ENCODE results near the gene SNX19.
"Not testable (repeated sequence)": the region's sequence is repeated elsewhere in the genome, so short reads cannot be mapped to it uniquely, and the experiment has no call there.

SNX19 gene

DNA sequence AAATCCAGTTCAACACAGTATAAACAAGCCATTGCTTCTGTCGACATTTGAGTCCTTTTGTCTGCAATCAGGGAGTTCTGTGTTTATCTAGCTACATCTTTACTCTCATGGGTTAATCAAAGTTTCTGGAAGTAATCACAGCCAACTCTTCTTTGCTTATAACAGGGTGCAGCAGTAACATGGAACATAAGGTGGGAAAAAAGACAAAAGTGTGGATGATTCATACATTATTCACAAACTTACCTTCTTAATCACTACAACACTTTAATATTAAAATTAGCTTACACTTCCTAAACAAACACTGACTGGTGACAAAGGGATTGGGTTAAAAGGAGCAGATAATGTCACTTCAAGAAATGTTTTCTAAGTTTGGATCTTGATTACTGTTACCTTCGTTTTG is 44.7 kb downstream of the SNX19 start:
- DNase-seq, result no peak

- no peak for DNase-seq
These were observed 47.4 kb downstream of the SNX19 start for GRCh38 chr11:130868721-130869390.

GRCh38 chr11:130868086-130868710 is 48.1 kb downstream of the SNX19 start:
- no peak for DNase-seq

DNA sequence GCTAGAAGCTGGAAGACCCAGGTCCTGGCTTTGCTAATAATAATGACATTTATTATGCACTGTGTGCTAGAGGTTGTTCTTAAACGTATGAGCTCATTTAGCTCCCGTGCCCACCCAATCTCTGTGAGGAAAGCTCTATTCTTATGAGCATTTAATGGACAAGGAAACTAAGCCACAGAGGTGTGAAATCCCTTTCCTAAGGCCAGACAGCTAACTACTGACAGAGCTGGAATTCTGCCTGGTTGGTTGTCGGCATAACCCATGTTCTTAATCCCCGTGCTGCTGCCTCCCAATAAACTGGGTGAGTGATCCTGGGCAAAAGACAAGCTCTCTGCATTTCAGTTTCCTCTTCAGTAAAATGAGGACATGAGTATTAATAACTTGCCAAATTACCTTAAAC is 49.4 kb downstream of the SNX19 start:
- DNase-seq, result no peak

- DNase-seq, result no peak
These were observed 50.5 kb downstream of the SNX19 start for GRCh38 chr11:130865774-130866114.

- DNase-seq, result no peak
These were observed 51.0 kb downstream of the SNX19 start for GRCh38 chr11:130865091-130865773.

GRCh38 chr11:130861902-130862860 is 54.1 kb downstream of the SNX19 start:
- DNase-seq, result peak; percentile 92

DNA sequence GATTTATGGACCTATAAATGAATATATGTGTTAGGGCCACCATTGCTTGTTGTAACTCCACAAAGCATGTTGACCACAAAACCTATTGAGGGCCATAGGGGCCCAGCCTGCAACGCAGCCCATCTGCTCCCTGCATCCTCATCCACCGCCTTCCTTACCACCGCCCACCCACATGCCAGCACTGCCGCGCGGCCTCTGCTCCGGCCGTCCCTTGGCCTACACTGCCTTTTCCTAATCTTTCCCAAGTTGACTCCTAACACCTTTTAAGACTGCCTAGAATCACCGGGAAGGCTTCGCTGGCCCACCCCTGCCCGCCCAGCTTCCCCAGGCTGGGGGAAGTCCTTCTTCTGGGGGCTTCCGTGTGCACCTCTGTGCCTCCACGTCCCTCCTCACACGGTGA is 55.0 kb downstream of the SNX19 start:
- no peak for DNase-seq

DNA sequence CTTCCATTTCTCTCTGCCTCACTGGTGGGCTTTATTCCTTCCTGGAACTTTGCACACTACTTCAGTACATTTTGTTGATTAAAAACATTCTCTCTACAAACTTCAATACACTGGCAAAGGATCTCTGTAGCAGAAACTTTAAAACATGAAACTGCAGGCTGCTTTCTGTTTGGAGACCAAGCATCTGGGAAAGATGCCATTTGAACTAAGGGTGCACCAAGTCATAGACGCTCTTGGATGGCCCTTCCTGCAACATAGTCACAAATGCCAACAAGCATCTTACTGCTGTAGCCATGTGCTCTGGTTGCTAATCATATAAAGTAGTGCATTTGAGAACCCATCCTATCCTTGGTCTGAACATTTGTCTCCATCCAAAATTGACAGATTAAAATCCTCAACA is 56.4 kb downstream of the SNX19 start:
- no peak for DNase-seq

DNA sequence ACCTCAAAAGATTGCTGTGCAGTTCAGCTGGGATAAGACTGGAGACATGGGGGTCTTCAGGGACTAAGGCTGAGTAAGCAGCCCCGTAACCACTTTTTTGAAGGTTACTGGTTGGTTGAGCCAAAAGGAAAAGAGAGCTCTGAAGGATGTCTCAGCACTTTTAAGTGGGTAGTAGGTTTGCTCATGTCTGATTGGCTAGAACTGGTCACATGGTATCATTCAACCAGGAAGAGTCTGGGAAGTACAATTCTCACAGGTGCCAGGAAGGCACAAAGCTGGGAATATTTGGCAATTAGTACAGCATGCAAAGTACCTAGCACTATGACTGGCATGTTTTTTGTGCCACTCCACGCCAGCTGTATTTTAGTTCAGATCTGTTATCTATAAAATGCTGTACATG is 58.1 kb downstream of the SNX19 start:
- peak; percentile 20 for DNase-seq

DNA sequence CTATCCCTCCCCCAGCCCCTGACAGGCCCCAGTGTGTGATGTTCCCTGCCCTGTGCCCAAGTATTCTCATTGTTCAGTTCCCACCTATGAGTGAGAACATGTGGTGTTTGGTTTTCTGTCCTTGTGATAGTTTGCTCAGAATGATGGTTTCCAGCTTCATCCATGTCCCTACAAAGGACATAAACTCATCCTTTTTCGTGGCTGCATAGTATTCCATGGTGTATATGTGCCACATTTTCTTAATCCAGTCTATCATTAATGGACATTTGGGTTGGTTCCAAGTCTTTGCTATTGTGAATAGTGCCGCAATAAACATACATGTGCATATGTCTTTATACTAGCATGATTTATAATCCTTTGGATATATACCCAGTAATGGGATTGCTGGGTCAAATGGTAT is 60.6 kb downstream of the SNX19 start:
- not testable (repeated sequence) for DNase-seq

DNA sequence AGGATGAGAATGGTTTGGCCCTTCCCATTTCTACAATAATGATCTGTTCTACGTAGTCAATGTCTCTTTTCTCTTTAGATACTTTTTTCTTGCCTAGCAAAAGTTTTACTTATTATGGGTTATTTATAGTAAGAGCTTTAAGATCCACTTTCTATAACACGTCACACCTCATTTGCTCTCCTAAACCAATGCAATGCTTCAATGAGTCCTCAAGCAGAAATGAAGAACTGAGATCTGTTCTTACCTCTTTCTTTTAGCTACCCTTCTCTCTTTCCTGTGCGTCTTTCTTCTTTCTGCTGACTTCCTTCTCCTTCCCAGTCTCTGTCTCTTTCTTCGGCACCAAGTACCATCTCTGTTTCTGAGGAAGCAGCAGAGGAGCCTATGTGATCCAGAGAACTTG is 61.8 kb downstream of the SNX19 start:
- no peak for DNase-seq

GRCh38 chr11:130852589-130852988 is 63.7 kb downstream of the SNX19 start:
- no peak for DNase-seq

- no peak for DNase-seq
These were observed 65.9 kb downstream of the SNX19 start for GRCh38 chr11:130850185-130850944.

DNA sequence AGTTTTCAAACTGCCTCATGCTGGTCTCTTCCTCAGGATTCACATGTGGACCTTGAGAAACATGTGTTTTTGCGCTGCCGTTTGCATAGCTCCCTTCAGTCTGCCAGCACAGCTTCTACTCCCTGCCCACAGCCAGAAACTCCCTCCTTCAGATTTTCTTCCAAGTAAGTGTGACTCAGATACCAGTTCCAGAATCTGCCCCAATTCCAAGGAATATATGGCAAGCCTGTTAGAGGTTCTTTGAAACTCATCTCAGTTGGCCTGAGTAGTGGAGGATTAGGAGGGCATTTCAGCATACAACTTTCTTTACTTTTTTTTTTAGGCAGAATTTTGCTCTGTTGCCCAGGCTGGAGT is 67.1 kb downstream of the SNX19 start:
- no peak for DNase-seq

- DNase-seq, result no peak
These were observed 67.7 kb downstream of the SNX19 start for GRCh38 chr11:130848361-130849214.

DNA sequence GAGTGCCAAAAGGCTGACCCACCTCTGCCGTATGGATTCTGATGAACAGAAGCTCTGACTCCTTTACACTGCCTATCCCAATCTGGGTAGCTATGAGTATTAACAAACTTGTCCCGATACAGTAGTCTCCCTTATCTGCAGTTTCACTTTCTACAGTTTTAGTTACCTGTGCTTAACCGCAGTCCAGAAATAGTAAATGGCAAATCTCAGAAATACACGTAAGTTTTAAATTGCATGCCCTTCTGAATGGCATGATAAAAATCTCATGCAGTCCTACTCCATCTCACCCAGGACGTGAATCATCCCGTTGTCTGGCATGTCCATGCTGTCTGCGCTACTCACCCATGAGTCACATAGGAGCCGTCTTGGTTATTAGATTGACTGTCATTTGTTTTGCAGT is 68.8 kb downstream of the SNX19 start:
- DNase-seq, result no peak

DNA sequence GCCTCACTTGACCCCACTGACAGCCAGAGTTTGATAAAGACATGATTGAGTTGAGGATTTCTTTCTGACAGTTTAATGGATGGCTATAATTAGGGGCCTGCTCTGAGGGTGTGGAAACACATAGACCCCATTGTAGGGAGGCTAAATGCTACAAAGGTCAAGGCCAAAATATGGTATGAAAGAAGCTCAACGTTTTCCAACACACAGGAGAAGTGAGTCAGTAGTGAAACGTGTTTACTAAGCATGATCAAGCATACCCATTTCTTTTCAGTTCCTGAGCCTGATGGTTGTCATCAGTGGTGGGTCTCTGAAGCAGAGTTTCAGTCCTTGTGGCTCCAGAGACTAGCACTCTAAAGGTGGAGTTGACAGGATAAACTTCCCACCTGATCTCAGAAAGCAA is 69.7 kb downstream of the SNX19 start:
- DNase-seq, result no peak

DNA sequence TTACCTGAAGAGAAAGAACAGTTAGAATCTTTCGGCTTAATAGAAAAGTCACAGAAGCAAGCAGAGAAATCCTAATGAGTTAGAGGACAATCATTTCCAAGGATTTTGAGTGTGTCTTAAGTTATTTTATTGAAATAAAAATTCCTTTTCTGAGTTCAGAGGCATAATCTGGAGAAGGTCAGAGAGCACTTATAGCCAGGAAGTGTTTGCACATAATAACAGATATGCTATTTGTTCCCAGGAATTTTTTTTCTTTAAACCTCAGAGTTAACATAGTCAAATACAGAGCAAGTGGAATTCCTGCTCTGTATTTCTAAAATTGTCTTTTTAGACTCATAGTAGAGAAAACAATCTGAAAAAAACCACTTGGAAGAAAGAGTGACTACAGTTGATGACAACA is 74.3 kb downstream of the SNX19 start:
- DNase-seq, result no peak

DNA sequence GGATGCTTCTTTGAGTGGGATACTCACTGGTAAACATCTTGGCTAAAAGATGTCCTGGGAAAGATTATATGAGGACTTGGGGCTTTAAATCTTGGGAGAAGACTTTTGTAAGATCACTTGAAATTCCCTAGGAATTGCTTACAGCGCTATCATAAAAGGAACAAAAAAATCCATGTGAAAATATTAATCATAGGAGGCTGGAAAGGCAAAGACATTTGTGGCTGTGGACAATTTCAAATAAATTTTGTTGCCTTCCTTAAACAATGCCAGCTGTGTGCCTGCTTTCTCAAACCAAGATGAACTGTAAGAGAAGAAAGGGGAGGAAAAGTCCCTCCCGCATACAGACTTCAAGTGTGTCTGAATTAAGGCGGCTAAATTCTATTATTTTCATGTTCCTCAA is 75.6 kb downstream of the SNX19 start:
- DNase-seq, result no peak

DNA sequence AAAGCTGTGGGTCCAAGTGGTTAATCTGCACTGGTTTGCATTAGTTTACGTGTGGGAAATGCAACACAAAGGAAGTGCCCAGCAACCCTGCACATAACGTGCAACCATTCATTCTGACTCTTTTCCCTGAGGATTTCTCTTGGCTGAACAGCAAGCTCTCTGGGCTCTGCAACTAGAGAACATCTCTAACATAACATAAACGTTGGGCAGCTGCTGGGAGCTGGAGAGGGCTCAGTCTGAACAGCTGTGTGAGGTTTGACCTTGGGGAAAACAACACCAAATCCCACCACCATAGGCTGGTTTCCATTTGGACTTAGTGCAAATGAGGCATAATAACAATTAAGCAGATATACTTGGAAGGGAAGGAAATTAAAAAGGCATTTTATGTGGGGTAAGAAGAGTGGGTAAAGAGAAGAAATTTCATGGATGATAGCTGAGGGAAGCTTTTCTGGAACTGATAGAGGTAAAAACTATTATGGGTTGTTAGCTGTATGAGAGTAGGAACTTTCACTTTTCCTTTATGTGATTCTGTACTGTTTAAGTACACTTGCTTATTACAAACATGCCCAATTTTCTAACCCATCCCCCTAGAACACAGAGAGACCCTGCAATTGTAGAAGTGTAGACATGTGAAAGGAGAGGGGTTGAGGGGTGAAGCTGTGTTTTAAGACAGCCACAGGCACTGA is 76.2 kb downstream of the SNX19 start:
- DNase-seq, result no peak
